Calu3 (cell line): ENCODE measurements around the gene RAB22A. TPM values are rescaled to one million over a fixed set of nuclear protein-coding genes. Genes with fewer than 3 reads are reported as not detected.

Experiments
- BruUV-seq: library from RNA; stranded (reverse); fragments of 400-500 nt; replicated peaks from 2 replicates; lab custom pipeline; 2021; lab: Mats Ljungman, UMichigan
- CTCF ChIA-PET: fragments of 300-600 bp; sonication (Branson Sonifier 250); formaldehyde crosslinking; loops from one replicate; lab custom pipeline; 2022; ENCODE audit warnings: antibody characterized with exemption; lab: Charles Lee
- DNase-seq: peaks from one replicate; pipeline ENCODE4 v3.0.0; 2022
- H3K27ac Mint-ChIP-seq: one replicate; pipeline ENCODE4 v1.8.0; 2022; ENCODE audit warnings: mixed read lengths; ENCODE audit not compliant: unreplicated experiment
- H3K27me3 Mint-ChIP-seq: one replicate; pipeline ENCODE4 v1.8.0; 2022; ENCODE audit warnings: mixed read lengths; ENCODE audit not compliant: unreplicated experiment
- H3K36me3 Mint-ChIP-seq: one replicate; pipeline ENCODE4 v1.8.0; 2022; ENCODE audit warnings: mild to moderate bottlenecking, moderate library complexity, mixed read lengths; ENCODE audit not compliant: insufficient read depth, unreplicated experiment
- H3K4me1 Mint-ChIP-seq: one replicate; pipeline ENCODE4 v1.8.0; 2022; ENCODE audit warnings: mild to moderate bottlenecking, low read depth, mixed read lengths; ENCODE audit not compliant: unreplicated experiment
- H3K4me3 Mint-ChIP-seq: one replicate; pipeline ENCODE4 v1.8.0; 2022; ENCODE audit warnings: mild to moderate bottlenecking, low read depth, moderate library complexity, mixed read lengths; ENCODE audit not compliant: unreplicated experiment
- H3K9me3 Mint-ChIP-seq: one replicate; pipeline ENCODE4 v1.8.0; 2022; ENCODE audit warnings: low read depth, mixed read lengths; ENCODE audit not compliant: unreplicated experiment
- intact Hi-C: fragments of 100-400 bp; cut with micrococcal nuclease; formaldehyde crosslinking; loops from one replicate; pipeline ENCODE4 v1.10.0; 2022; ENCODE audit not compliant: unreplicated experiment
- total RNA-seq: library from RNA; stranded (reverse); gene quantifications from 2 replicates; pipeline ENCODE4 v1.2.3, GENCODE V29; 2022
- TF ChIP-seq, protein P1 (sequence below): fragments of 200-600 bp; IDR thresholded peaks from one replicate; pipeline ENCODE4 v1.8.0; 2022; ENCODE audit warnings: antibody characterized with exemption; ENCODE audit not compliant: unreplicated experiment

Gene RAB22A
- total RNA-seq, 1 experiment from 2014 or later = 29.0 TPM

DNA sequence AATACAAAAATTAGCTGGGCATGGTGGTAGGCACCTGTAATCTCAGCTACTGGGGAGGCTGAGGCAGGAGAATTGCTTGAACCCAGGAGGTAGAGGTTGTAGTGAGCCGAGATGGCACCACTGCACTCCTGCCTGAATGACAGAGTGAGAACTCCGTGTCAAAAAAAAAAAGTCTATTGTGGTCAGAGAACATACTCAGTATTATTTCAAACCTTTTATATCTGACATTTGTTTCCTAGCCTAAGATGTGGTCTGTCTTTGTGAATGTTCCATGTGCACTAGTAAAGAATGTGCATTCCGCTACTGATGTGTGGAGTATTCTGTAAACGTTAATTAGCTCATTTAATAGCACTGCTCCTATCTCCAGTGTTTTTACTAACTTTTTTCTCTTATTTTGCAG lies 11.7 kb downstream of the RAB22A start:
- no peak overlapping the region for H3K27ac Mint-ChIP-seq
- no peak overlapping the region for H3K4me3 Mint-ChIP-seq
- no peaks in the 10 kb centered on the region for H3K27me3 Mint-ChIP-seq
- no peak for DNase-seq
- intact Hi-C loops = no loop called here
- no TSS peak for BruUV-seq
- H3K36me3 Mint-ChIP-seq = peaks cover 8% of the 10 kb centered on the region
- CTCF ChIA-PET = interaction anchor here (0.7 kb wide), 1 partner anchor 10 kb away, joined by 3 read pairs; no protein-coding TSS in a partner anchor
- TF ChIP-seq, protein P1, sequence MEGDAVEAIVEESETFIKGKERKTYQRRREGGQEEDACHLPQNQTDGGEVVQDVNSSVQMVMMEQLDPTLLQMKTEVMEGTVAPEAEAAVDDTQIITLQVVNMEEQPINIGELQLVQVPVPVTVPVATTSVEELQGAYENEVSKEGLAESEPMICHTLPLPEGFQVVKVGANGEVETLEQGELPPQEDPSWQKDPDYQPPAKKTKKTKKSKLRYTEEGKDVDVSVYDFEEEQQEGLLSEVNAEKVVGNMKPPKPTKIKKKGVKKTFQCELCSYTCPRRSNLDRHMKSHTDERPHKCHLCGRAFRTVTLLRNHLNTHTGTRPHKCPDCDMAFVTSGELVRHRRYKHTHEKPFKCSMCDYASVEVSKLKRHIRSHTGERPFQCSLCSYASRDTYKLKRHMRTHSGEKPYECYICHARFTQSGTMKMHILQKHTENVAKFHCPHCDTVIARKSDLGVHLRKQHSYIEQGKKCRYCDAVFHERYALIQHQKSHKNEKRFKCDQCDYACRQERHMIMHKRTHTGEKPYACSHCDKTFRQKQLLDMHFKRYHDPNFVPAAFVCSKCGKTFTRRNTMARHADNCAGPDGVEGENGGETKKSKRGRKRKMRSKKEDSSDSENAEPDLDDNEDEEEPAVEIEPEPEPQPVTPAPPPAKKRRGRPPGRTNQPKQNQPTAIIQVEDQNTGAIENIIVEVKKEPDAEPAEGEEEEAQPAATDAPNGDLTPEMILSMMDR = no peak
- H3K4me1 Mint-ChIP-seq = peaks cover under 1% of the 10 kb centered on the region
- H3K9me3 Mint-ChIP-seq = no peaks in the 10 kb centered on the region

GRCh38 chr20:58322083-58322482 lies 12.6 kb downstream of the RAB22A start:
- Mint-ChIP-seq H3K9me3 (no peaks in the 10 kb centered on the region), H3K27me3 (no peaks in the 10 kb centered on the region), H3K4me1 (no peaks in the 10 kb centered on the region), H3K4me3 (no peak overlapping the region), H3K36me3 (peaks cover 8% of the 10 kb centered on the region), H3K27ac (no peak overlapping the region)
- TF ChIP-seq, protein P1 = no peak
- CTCF ChIA-PET = no interaction called here
- no TSS peak for BruUV-seq
- intact Hi-C loops = no loop called here
- no peak for DNase-seq

GRCh38 chr20:58325912-58326311 lies 16.4 kb downstream of the RAB22A start:
- CTCF ChIA-PET = interaction anchor here (0.6 kb wide), 1 partner anchor 39 kb away, joined by 4 read pairs; no protein-coding TSS in a partner anchor
- intact Hi-C loops = no loop called here
- Mint-ChIP-seq H3K36me3 (no peaks in the 10 kb centered on the region), H3K9me3 (no peaks in the 10 kb centered on the region), H3K4me3 (no peak overlapping the region), H3K27ac (no peak overlapping the region), H3K4me1 (no peaks in the 10 kb centered on the region), H3K27me3 (no peaks in the 10 kb centered on the region)
- DNase-seq = no peak
- TF ChIP-seq, protein P1 = no peak
- no TSS peak for BruUV-seq

- peaks cover 6% of the 10 kb centered on the region for H3K36me3 Mint-ChIP-seq
- H3K27ac Mint-ChIP-seq = no peak overlapping the region
- TF ChIP-seq, protein P1 = no peak
- intact Hi-C loops = no loop called here
- H3K9me3 Mint-ChIP-seq = no peaks in the 10 kb centered on the region
- no peak for DNase-seq
- BruUV-seq = no TSS peak
- H3K4me1 Mint-ChIP-seq = no peaks in the 10 kb centered on the region
- no peak overlapping the region for H3K4me3 Mint-ChIP-seq
- no peaks in the 10 kb centered on the region for H3K27me3 Mint-ChIP-seq
- CTCF ChIA-PET = no interaction called here
Observed at GRCh38 chr20:58327211-58327610, 17.7 kb downstream of the RAB22A start.
